Stimulated activated naive CD4-positive, alpha-beta T cell treated with Interleukin-2 at 50 U/mL for 16 hours (primary cell): Measurements from ENCODE around the gene RASA1.

Experiments used
- DNase-seq: peaks from one replicate; lab custom pipeline; 2025; lab: John Stamatoyannopoulos, UW

RASA1 gene

GRCh38 chr5:87361031-87361445, 93.4 kb downstream of the RASA1 start:
- no peak for DNase-seq

GRCh38 chr5:87361536-87362213, 94.0 kb downstream of the RASA1 start:
- DNase-seq = no peak

- DNase-seq = no peak
These were observed 99.6 kb downstream of the RASA1 start for GRCh38 chr5:87367243-87367642.

- DNase-seq = no peak
These were observed 100.9 kb downstream of the RASA1 start for GRCh38 chr5:87368601-87369000.

GRCh38 chr5:87369431-87369830, 101.7 kb downstream of the RASA1 start:
- DNase-seq = no peak

GRCh38 chr5:87372705-87373104, 105.0 kb downstream of the RASA1 start:
- DNase-seq = no peak

- no peak for DNase-seq
These were observed 114.5 kb downstream of the RASA1 start for GRCh38 chr5:87382224-87382623.

- DNase-seq = no peak
These were observed 115.5 kb downstream of the RASA1 start for GRCh38 chr5:87383216-87383615.

GRCh38 chr5:87385802-87386201, 118.1 kb downstream of the RASA1 start:
- DNase-seq = no peak

GRCh38 chr5:87388129-87388528, 120.4 kb downstream of the RASA1 start:
- no peak for DNase-seq

- no peak for DNase-seq
These were observed 121.8 kb downstream of the RASA1 start for GRCh38 chr5:87389296-87390034.

GRCh38 chr5:87390075-87390474, 122.4 kb downstream of the RASA1 start:
- no peak for DNase-seq

- DNase-seq = no peak
These were observed 123.0 kb downstream of the RASA1 start for GRCh38 chr5:87390576-87391199.

- DNase-seq = no peak
These were observed 124.5 kb downstream of the RASA1 start for GRCh38 chr5:87392170-87392569.

- no peak for DNase-seq
These were observed 125.1 kb downstream of the RASA1 start for GRCh38 chr5:87392801-87393200.

GRCh38 chr5:87393331-87393730, 125.6 kb downstream of the RASA1 start:
- DNase-seq = no peak

- DNase-seq = no peak
These were observed 126.9 kb downstream of the RASA1 start for GRCh38 chr5:87394411-87395165.

GRCh38 chr5:87398981-87399614, 131.4 kb downstream of the RASA1 start:
- DNase-seq = no peak

- DNase-seq = no peak
These were observed 132.0 kb downstream of the RASA1 start for GRCh38 chr5:87399720-87400119.

- no peak for DNase-seq
These were observed 132.7 kb downstream of the RASA1 start for GRCh38 chr5:87400305-87400899.

GRCh38 chr5:87401626-87402025, 133.9 kb downstream of the RASA1 start:
- no peak for DNase-seq

GRCh38 chr5:87403409-87403808, 135.7 kb downstream of the RASA1 start:
- no peak for DNase-seq
